Gastroesophageal sphincter (tissue), 4 donors: ENCODE measurements around the gene FLNC. TPM values are rescaled to one million over a fixed set of nuclear protein-coding genes. Genes with fewer than 3 reads are reported as not detected.
A peak's percentile ranks its signal among the peaks of the same experiment; 100 is the strongest.

Source experiments
- ATAC-seq: fragments of 150-250 bp; one replicate; pipeline ENCODE4 v1.9.1; 2016; ENCODE audit warnings: mild to moderate bottlenecking, moderate library complexity
- H3K27ac ChIP-seq, 4 donors: fragments of 200-600 bp; sonication (generic) in 3 of 4; 1 replicate in 3 of 4; 2 replicates in 1 of 4; pipeline ENCODE4 v1.5.1; 2016 to 2019
- H3K27me3 ChIP-seq: fragments of 200-600 bp; sonication (generic); one replicate; pipeline ENCODE4 v1.5.1; 2019
- H3K36me3 ChIP-seq, 2 donors: fragments of 200-600 bp; sonication (generic); one replicate each; pipeline ENCODE4 v1.5.1; 2019; ENCODE audit warnings: control low read depth in 1 of 2
- H3K4me1 ChIP-seq, 3 donors: fragments of 200-600 bp; sonication (generic); 1 replicate in 2 of 3; 2 replicates in 1 of 3; pipeline ENCODE4 v1.5.1; 2016 to 2019; ENCODE audit warnings: control low read depth in 2 of 3
- H3K4me3 ChIP-seq, 2 donors: fragments of 200-600 bp; sonication (generic); one replicate each; pipeline ENCODE4 v1.5.1; 2019; ENCODE audit warnings: mild to moderate bottlenecking in 1 of 2, moderate library complexity in 1 of 2
- H3K9me3 ChIP-seq, 3 donors: fragments of 200-600 bp; sonication (generic); one replicate each; pipeline ENCODE4 v1.5.1; 2017 to 2019; ENCODE audit warnings: control low read depth in 2 of 3
- CTCF ChIP-seq, 4 experiments: fragments of 200-600 bp in 2 of 4; fragments of 450-650 bp in 2 of 4; sonication (generic) in 1 of 4; IDR thresholded peaks; one replicate each; pipeline ENCODE4 v1.5.1; 2017 to 2019; ENCODE audit warnings: antibody characterized with exemption in 4 of 4, mild to moderate bottlenecking in 2 of 4, moderate library complexity in 2 of 4
- EP300 ChIP-seq: sonication (generic); formaldehyde crosslinking; IDR thresholded peaks from one replicate; pipeline ENCODE4 v1.6.1; 2017; ENCODE audit warnings: antibody characterized with exemption, mild to moderate bottlenecking
- POLR2A ChIP-seq, 2 donors: fragments of 450-650 bp; IDR thresholded peaks; one replicate each; pipeline ENCODE4 v1.6.1; 2017; ENCODE audit warnings: antibody characterized with exemption in 2 of 2, mild to moderate bottlenecking in 2 of 2, moderate library complexity in 1 of 2
- POLR2AphosphoS5 ChIP-seq: sonication (generic); formaldehyde crosslinking; IDR thresholded peaks from one replicate; pipeline ENCODE4 v1.6.1; 2017; ENCODE audit warnings: antibody characterized with exemption
- WGBS, 2 donors: methylation state at CpG; one replicate each; pipeline ENCODE4 v1.1.5; 2018; ENCODE audit warnings: low coverage in 1 of 2; 5-methylcytosine and 5-hydroxymethylcytosine counted together
- total RNA-seq, 4 donors: library from RNA; depleted of rRNA; stranded (reverse); fragments of >200 nt; gene quantifications; one replicate each; pipeline ENCODE4 v1.1.0, GENCODE V29; 2016

FLNC gene
- total RNA-seq, 4 donors from 2014 or later = 308 to 1,162 (median 401) TPM

GRCh38 chr7:128826916-128827247, 3.3 kb upstream of the FLNC start:
- Histone ChIP-seq H3K27me3 (no peaks in the 10 kb centered on the region), H3K4me1 (peaks cover 3 to 48% (median 17%) of the 10 kb centered on the region in 3 donors), H3K27ac (peak overlapping the region in 3 of 4 donors; percentile 94 to 96 (median 95)), H3K9me3 (no peaks in the 10 kb centered on the region), H3K4me3 (no peak overlapping the region), H3K36me3 (no peaks in the 10 kb centered on the region)
- no peak for ATAC-seq
- WGBS, 2 donors = 43 to 92% methylated on average over 1 of the region's 1 CpG
- no peak for TF ChIP-seq POLR2AphosphoS5
- no peak for TF ChIP-seq EP300
- no peak for TF ChIP-seq CTCF (IDR thresholded peaks at IDR 0.05)
- TF ChIP-seq POLR2A (IDR thresholded peaks at IDR 0.05) = no peak

DNA sequence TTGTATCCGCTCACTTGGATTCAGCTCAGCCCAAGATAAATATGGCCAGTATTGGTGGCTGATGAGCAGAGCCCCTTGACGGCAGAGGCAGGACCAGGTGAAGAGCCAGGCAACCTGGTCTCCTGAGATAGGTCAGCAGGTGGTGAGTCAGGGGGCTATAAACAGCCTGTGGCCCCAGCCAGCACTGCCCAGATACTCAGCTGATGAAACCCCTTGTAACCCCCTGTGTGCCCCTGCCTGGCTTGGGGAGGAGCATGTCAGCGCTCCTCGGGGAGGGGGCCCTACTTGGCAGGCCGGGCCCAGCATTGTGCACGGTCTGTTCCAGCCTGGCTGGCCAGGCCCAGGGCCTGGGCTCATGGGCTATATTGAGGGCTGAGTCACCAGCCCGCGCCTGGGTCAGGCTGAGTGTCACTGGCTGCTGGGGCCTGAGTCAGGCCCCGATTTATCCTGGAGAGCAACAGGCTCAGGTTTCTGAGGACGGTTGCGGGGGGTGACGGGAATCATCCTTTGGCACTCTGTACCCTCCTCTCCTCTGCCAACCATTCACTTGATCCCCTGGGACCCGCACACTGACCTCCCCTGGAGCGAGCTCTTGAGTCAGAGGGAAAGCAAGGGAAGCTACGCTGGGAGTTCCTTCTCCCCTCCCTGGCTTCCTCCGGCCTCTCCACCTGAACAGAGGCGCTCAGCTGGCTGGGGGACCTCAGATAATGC, 2.8 kb upstream of the FLNC start:
- H3K27me3 ChIP-seq = no peaks in the 10 kb centered on the region
- TF ChIP-seq CTCF (IDR thresholded peaks at IDR 0.05) = no peak
- no peak for TF ChIP-seq POLR2A (IDR thresholded peaks at IDR 0.05)
- TF ChIP-seq EP300 = no peak
- peak; percentile 29 for TF ChIP-seq POLR2AphosphoS5
- peak; percentile 27 for ATAC-seq
- whole genome bisulfite sequencing, 2 donors = 92% methylated on average over 2 of the region's 17 CpGs; no CpG with 5 or more reads in 1 of the 2 donors
- peak overlapping the region; percentile 60 to 96 (median 94) for H3K27ac ChIP-seq
- peaks cover 3 to 53% (median 22%) of the 10 kb centered on the region in 3 donors for H3K4me1 ChIP-seq
- no peak overlapping the region for H3K4me3 ChIP-seq
- H3K36me3 ChIP-seq = no peaks in the 10 kb centered on the region
- no peaks in the 10 kb centered on the region for H3K9me3 ChIP-seq

DNA sequence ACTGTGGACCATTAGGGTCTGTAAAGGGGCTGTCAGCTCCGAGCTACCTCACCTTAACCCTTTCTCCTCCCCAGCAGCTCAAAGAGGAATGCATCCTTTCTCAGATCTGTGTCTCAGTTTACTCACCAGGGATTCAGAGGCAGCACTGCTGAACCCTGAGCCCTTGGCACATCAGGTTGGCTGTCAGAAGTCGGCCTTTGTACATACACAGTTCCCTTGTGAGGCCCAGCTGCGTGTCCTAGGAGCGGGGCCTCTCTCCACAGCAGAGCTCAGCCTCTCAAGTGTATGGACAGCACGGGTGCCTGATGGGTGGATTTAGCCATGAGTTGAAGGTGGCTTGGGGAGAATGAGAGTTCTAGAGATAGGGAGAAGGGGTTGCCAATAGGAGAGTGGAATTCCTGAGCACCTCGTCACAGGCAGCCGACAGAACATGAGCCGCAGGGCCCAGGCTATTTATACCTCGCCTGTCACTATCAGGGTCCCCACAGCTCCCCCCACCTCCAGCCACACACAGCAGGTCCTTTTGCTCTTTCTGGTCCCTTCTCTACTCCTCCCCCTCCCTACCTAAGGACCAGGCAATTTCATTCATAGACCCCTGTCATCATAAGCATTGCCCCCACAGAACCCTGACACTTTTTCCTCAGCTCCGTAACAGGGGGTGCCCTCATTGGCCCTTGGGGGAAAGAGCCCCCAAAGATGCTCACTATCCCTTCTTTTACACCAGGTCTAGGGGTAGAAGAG, 2.1 kb upstream of the FLNC start:
- TF ChIP-seq POLR2AphosphoS5 (peak; percentile 55), CTCF (IDR thresholded peaks at IDR 0.05) (no peak), EP300 (no peak), POLR2A (IDR thresholded peaks at IDR 0.05) (peak in 1 of 2 donors; percentile 11)
- Histone ChIP-seq H3K9me3 (no peaks in the 10 kb centered on the region), H3K27me3 (no peaks in the 10 kb centered on the region), H3K27ac (peak overlapping the region; percentile 60 to 96 (median 94)), H3K4me3 (no peak overlapping the region), H3K36me3 (no peaks in the 10 kb centered on the region), H3K4me1 (peaks cover 3 to 60% (median 29%) of the 10 kb centered on the region in 3 donors)
- WGBS, 2 donors = 26 to 62% methylated on average over 4 to 5 of the region's 10 CpGs
- peak; percentile 21 for ATAC-seq

- H3K36me3 ChIP-seq = peaks cover 0 to under 1% of the 10 kb centered on the region in 2 donors
- no peaks in the 10 kb centered on the region for H3K9me3 ChIP-seq
- WGBS, 2 donors = 3 to 5% methylated on average over 4 to 5 of the region's 13 CpGs
- no peaks in the 10 kb centered on the region for H3K27me3 ChIP-seq
- H3K27ac ChIP-seq = peak overlapping the region; percentile 90 to 96 (median 94)
- peaks cover 3 to 75% (median 40%) of the 10 kb centered on the region in 3 donors for H3K4me1 ChIP-seq
- peak overlapping the region; percentile 72 to 83 for H3K4me3 ChIP-seq
- ATAC-seq = no peak
- TF ChIP-seq CTCF (IDR thresholded peaks at IDR 0.05) (peak in 2 of 4 experiments; percentile 29 to 34), POLR2AphosphoS5 (peak; percentile 53), EP300 (no peak), POLR2A (IDR thresholded peaks at IDR 0.05) (no peak)
Observed at GRCh38 chr7:128829391-128830166, 627 bp upstream of the FLNC start.
